Activated T-cell treated with anti-CD3 and anti-CD28 coated beads, Interleukin-2, amount 50 U/mL, for 72 hours (primary cell): ENCODE measurements around the gene DEPP1. TPM values are rescaled to one million over a fixed set of nuclear protein-coding genes. Genes with fewer than 3 reads are reported as not detected.

Experiments used
- ATAC-seq, 2 donors: fragments of 150-1000 bp; cut with Tn5 transposase; replicated peaks in 1 of 2; 2 replicates each; pipeline ENCODE4 v1.10.0; 2021; ENCODE audit warnings: moderate library complexity in 2 of 2, mild to moderate bottlenecking in 1 of 2
- DNase-seq, 2 donors: peaks; one replicate each; pipeline ENCODE4 v3.0.0; 2021 to 2022; ENCODE audit warnings: mixed read lengths in 1 of 2
- H3K27ac Mint-ChIP-seq: one replicate; pipeline ENCODE4 v1.8.0; 2022; ENCODE audit warnings: mild to moderate bottlenecking, moderate library complexity, mixed read lengths
- H3K27me3 Mint-ChIP-seq: one replicate; pipeline ENCODE4 v1.8.0; 2022; ENCODE audit warnings: low read depth, mixed read lengths
- H3K36me3 Mint-ChIP-seq, 2 donors: one replicate each; pipeline ENCODE4 v1.8.0; 2022; ENCODE audit warnings: mixed read lengths in 2 of 2, mild to moderate bottlenecking in 1 of 2; ENCODE audit not compliant: insufficient read depth in 2 of 2
- H3K4me1 Mint-ChIP-seq: one replicate; pipeline ENCODE4 v1.8.0; 2022; ENCODE audit warnings: low read depth, mixed read lengths
- H3K4me3 Mint-ChIP-seq, 2 donors: one replicate each; pipeline ENCODE4 v1.8.0; 2022; ENCODE audit warnings: mild to moderate bottlenecking in 2 of 2, mixed read lengths in 2 of 2, moderate library complexity in 2 of 2
- H3K9me3 Mint-ChIP-seq, 2 donors: one replicate each; pipeline ENCODE4 v1.8.0; 2022; ENCODE audit warnings: mixed read lengths in 2 of 2
- total RNA-seq, 2 donors: library from RNA; stranded (reverse); gene quantifications; one replicate each; pipeline ENCODE4 v1.2.3, GENCODE V29; 2022

Gene DEPP1
- total RNA-seq, 2 donors from 2014 or later, result 0.23 to 1.4 TPM

- peak; percentile 96 to 97 for ATAC-seq
- no peak overlapping the region for H3K27ac Mint-ChIP-seq
- H3K4me3 Mint-ChIP-seq, result no peak overlapping the region
- peaks cover 6% of the 10 kb centered on the region for H3K4me1 Mint-ChIP-seq
- peak; percentile 86 to 91 for DNase-seq
- H3K27me3 Mint-ChIP-seq, result no peaks in the 10 kb centered on the region
- no peaks in the 10 kb centered on the region for H3K36me3 Mint-ChIP-seq
- H3K9me3 Mint-ChIP-seq, result no peaks in the 10 kb centered on the region
Observed at GRCh38 chr10:44932517-44933450, 45.8 kb downstream of the DEPP1 start.

DNA sequence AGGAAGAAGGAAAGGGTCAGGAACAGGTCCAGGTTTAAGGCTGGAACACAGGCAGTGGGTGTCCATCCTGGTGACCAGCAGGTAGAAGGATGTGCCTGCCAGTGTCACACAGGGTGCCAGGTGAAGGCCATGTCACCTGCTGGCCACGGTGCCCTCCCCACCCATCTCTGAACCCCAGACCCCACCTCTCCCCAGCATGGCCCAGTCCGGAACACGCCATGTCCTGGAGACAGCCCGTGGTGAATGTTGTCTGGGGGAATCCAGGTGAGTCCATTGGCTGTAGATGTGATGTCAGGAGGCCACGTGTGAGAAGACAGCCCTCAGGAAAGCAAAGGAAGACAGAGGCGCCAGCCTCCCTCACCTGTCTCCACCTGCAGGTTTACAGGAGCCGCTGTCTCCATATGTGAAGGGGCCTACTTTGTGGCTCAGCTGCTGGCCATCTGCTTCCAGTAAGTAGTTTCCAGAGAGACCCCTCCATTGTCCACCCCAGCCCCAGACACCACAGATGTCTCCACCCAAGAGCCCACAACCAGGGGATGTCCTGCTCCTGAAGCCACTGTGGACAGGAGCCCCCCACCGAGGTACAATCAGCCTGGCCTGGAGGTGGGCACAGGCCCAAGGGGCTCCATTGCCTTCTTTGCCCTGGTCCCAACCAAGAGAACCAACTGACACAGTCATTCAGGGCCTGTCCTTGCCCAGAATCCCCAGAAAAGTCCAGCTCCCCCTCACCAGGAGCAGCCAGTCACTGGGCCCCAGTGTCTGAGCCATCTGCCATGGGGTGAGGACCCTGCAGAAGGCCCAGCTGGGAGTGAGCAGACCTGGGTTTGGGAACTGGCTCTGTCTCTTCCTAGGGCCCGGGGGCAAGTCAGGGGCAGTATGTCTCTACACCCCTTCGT, 46.7 kb downstream of the DEPP1 start:
- no peak for DNase-seq
- peak in 1 of 2 donors; percentile 6 for ATAC-seq
- Mint-ChIP-seq H3K4me1 (peaks cover 6% of the 10 kb centered on the region), H3K27ac (no peak overlapping the region), H3K27me3 (no peaks in the 10 kb centered on the region), H3K4me3 (no peak overlapping the region), H3K36me3 (no peaks in the 10 kb centered on the region), H3K9me3 (no peaks in the 10 kb centered on the region)

- Mint-ChIP-seq H3K36me3 (no peaks in the 10 kb centered on the region), H3K4me3 (no peak overlapping the region), H3K4me1 (peaks cover 6% of the 10 kb centered on the region), H3K27ac (no peak overlapping the region), H3K27me3 (no peaks in the 10 kb centered on the region), H3K9me3 (no peaks in the 10 kb centered on the region)
- DNase-seq, result no peak
- ATAC-seq, result no peak
Observed at GRCh38 chr10:44930904-44931620, 47.5 kb downstream of the DEPP1 start.

DNA sequence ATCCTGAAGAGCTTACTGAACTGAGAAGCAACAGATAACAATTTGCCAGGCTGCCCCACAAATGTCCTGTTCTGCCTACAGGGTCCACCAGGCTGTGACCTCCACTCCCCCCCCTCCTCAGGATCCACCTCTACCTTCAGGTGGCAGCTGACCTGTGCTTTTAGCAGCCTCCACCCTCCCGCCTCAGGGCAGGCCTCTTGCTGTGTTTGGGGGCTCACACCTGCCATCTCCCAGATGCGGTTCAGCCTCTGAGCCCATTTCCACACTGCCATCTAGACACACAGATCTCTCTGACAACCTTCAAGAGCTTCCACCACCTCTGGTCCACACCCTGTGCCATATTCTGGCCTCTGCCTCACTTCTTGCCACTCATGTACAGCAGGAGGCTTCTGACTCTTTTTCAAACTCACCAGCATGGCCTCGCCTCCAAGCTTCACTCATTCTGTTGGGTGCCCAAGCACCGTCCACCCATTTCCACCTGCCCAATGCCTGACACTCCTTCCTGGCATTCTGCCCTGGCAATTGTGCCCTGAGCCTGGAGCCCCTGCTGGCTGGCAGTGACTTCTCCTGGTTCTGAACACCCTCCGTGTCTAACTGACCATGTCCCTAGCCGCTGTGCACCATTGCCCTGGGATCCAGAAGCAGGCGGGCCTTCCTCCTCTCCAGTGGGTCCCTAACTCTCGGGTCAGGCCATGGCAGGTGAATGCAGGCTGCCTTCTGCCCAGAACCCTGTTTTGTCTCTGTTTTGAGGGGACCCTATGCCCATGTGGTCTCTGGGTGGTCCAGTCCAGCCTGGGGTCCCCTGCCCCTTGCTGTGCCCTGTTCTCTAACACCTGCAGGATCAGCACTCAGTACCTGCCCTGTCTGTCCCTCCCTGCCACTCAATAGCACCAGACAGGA, 49.0 kb downstream of the DEPP1 start:
- Mint-ChIP-seq H3K9me3 (no peaks in the 10 kb centered on the region), H3K4me3 (no peak overlapping the region), H3K36me3 (no peaks in the 10 kb centered on the region), H3K4me1 (no peaks in the 10 kb centered on the region), H3K27ac (no peak overlapping the region), H3K27me3 (no peaks in the 10 kb centered on the region)
- DNase-seq (no peak), ATAC-seq (no peak)

- no peaks in the 10 kb centered on the region for H3K4me1 Mint-ChIP-seq
- DNase-seq (no peak), ATAC-seq (no peak)
- H3K36me3 Mint-ChIP-seq, result no peaks in the 10 kb centered on the region
- no peaks in the 10 kb centered on the region for H3K27me3 Mint-ChIP-seq
- no peak overlapping the region for H3K27ac Mint-ChIP-seq
- H3K9me3 Mint-ChIP-seq, result no peaks in the 10 kb centered on the region
- no peak overlapping the region for H3K4me3 Mint-ChIP-seq
Observed at GRCh38 chr10:44928462-44928861, 50.1 kb downstream of the DEPP1 start.

- ATAC-seq, result peak in 1 of 2 donors; percentile 38
Observed at GRCh38 chr10:44927352-44927751, 51.3 kb downstream of the DEPP1 start.

DNA sequence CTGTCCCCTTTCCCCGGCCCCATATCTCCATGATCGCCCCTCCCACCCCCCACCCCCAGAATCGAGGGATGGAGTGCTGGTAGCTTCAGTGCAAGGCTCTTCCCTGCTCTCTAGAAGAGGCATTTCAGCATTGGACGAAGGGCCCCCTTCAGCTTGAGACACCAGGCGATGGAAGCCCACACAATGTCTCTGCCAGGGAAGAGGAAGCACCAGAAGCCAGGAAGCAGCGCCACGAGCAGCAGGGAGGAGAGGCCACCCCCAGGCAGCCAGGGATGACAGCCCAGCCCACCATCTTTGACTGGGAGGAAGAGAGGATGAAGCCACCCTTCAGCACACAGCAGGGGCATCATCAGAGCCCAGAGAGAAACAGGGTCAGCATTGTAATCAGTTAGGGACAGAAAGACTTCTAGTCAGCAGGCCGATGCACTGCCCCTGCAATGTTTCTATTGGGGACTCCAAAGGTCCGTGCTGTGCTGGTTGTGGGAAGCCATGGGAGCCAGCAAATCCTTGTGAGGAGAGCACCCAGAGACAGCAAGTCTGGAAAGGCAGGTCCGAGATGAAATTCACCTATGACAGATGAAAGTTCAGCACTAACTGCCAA, 51.8 kb downstream of the DEPP1 start:
- H3K4me3 Mint-ChIP-seq, result no peak overlapping the region
- no peak for ATAC-seq
- H3K36me3 Mint-ChIP-seq, result no peaks in the 10 kb centered on the region
- H3K27me3 Mint-ChIP-seq, result no peaks in the 10 kb centered on the region
- H3K9me3 Mint-ChIP-seq, result no peaks in the 10 kb centered on the region
- DNase-seq, result no peak
- H3K4me1 Mint-ChIP-seq, result no peaks in the 10 kb centered on the region
- no peak overlapping the region for H3K27ac Mint-ChIP-seq

More at GRCh38 chr10:44927352-44927751, 51.3 kb downstream of the DEPP1 start:
- Mint-ChIP-seq H3K9me3 (no peaks in the 10 kb centered on the region), H3K4me1 (no peaks in the 10 kb centered on the region), H3K27me3 (no peaks in the 10 kb centered on the region), H3K4me3 (no peak overlapping the region), H3K27ac (no peak overlapping the region), H3K36me3 (no peaks in the 10 kb centered on the region)
- DNase-seq, result no peak

Other genes with a start within 250 kb of the DEPP1 start
- not detected for gene TMEM72, start 67.5 kb downstream of the DEPP1 start, total RNA-seq
- gene RASSF4, start 19.0 kb downstream of the DEPP1 start, total RNA-seq, result 1 to 10 TPM; 2.6 to 2.8 TPM
- 10 to 100 TPM; 34.8 to 44.0 TPM for gene ZNF22, start 22.1 kb upstream of the DEPP1 start, total RNA-seq